ENCODE measurements around the gene CPED1. TPM values are rescaled to one million over a fixed set of nuclear protein-coding genes. Genes with fewer than 3 reads are reported as not detected.

Gene CPED1
- total RNA-seq, 1 donor from 2014 or later = not detected

DNA sequence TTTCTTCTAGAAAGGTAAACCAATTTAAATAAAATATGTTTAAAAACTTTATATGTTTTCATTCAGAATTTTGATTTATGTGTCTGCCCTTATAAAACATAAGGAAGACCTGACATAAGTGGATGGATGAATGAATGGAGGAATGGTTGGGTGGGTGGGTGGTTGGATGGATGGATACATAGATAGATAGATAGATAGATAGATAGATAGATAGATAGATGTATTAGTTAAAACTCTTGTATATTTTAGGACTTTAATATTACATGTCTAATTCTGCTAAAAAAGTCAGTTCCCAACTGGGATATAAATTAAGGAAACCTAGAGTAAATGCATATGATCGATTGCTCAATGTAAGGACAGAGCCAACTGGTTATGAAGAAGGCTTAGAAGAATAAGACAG is 184.0 kb downstream of the CPED1 start:
- Mint-ChIP-seq H3K4me3 (ENCODE audit: unreplicated experiment) (no peak overlapping the region), H3K27me3 (ENCODE audit: unreplicated experiment) (no peaks in the 10 kb centered on the region), H3K9me3 (ENCODE audit: unreplicated experiment) (no peaks in the 10 kb centered on the region), H3K36me3 (ENCODE audit: unreplicated experiment) (no peaks in the 10 kb centered on the region), H3K27ac (ENCODE audit: unreplicated experiment) (no peak overlapping the region), H3K4me1 (ENCODE audit: low read depth, unreplicated experiment) (no peaks in the 10 kb centered on the region)
- TF ChIP-seq, protein P1, sequence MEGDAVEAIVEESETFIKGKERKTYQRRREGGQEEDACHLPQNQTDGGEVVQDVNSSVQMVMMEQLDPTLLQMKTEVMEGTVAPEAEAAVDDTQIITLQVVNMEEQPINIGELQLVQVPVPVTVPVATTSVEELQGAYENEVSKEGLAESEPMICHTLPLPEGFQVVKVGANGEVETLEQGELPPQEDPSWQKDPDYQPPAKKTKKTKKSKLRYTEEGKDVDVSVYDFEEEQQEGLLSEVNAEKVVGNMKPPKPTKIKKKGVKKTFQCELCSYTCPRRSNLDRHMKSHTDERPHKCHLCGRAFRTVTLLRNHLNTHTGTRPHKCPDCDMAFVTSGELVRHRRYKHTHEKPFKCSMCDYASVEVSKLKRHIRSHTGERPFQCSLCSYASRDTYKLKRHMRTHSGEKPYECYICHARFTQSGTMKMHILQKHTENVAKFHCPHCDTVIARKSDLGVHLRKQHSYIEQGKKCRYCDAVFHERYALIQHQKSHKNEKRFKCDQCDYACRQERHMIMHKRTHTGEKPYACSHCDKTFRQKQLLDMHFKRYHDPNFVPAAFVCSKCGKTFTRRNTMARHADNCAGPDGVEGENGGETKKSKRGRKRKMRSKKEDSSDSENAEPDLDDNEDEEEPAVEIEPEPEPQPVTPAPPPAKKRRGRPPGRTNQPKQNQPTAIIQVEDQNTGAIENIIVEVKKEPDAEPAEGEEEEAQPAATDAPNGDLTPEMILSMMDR (IDR thresholded peaks at IDR 0.05; ENCODE audit: partially characterized antibody, unreplicated experiment) = no peak
- no peak for DNase-seq

DNA sequence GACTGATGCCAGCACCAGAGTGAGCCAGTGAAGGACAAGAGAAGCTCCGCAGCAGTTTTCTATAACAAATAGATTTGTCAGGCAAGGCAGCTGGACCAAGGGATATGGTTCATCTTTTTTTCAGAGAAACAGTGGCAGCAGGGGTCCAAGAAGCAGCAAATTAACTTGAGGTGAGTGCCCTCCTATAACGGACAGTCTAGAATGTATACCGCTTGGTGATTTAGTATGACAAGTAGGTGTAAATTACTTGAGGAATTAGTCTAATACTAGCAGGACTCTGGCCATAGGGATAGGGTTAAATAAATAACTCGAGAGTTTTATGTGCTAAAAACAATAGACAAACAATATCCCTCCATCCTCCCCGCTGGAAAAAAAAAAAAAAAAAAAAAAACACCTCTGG is 187.3 kb downstream of the CPED1 start:
- no peak overlapping the region for H3K4me3 Mint-ChIP-seq (ENCODE audit: unreplicated experiment)

DNA sequence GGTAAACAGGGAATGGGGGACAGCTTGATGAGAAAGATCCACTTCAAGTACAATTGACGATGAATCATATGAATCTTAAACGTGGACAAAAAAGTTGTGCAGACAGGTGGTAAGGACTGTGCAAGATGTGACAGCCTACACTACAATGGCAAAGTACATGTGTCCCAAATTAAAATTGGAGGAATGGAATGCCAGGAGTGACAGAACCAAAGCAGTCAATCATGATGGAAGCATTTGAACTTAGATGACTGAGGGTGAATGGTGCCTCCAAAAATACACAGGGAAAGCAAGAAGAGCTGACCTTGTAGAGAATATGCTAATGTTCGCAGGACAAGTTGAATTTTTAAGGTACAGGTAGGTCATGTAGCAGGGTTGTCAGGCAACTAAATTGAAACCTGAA is 189.9 kb downstream of the CPED1 start:
- no peak for DNase-seq
- no peaks in the 10 kb centered on the region for H3K27me3 Mint-ChIP-seq (ENCODE audit: unreplicated experiment)

More for the DNA sequence above, 187.3 kb downstream of the CPED1 start:
- H3K9me3 Mint-ChIP-seq (ENCODE audit: unreplicated experiment) = no peaks in the 10 kb centered on the region
- no peaks in the 10 kb centered on the region for H3K36me3 Mint-ChIP-seq (ENCODE audit: unreplicated experiment)
- no peaks in the 10 kb centered on the region for H3K4me1 Mint-ChIP-seq (ENCODE audit: low read depth, unreplicated experiment)
- no peak overlapping the region for H3K27ac Mint-ChIP-seq (ENCODE audit: unreplicated experiment)
- no peaks in the 10 kb centered on the region for H3K27me3 Mint-ChIP-seq (ENCODE audit: unreplicated experiment)
- DNase-seq = no peak
- TF ChIP-seq, protein P1 (IDR thresholded peaks at IDR 0.05; ENCODE audit: partially characterized antibody, unreplicated experiment) = no peak

DNA sequence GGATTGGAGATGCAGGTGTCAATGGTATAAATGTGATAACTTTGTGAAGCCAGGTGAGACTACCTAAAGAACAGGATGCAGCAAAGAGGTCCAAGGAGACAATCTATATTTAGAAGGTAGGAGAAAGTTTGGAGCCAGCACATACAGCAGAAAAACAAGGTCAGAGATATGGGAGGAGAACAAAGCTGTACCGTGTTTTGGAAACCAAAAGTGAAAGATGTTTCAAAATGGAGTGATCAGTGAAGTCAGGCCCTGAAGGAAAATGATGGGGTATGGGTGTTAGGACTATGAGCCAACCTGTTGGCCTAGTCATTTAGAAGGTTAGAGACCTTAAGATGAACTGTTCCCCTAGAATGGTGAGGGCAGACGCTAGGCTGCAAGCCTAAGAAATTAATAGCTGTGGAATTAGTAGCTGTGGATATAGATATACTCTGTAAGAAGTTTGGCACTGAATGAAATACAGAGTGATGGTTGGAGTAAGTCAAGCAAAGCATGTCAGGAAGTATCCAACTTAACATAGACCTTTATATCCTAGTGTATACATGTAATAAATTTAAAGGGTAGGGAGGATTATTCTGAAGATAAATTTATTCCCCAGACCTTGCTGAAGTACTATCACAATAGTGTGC is 190.5 kb downstream of the CPED1 start:
- H3K9me3 Mint-ChIP-seq (ENCODE audit: unreplicated experiment) = no peaks in the 10 kb centered on the region
- no peak for DNase-seq
- TF ChIP-seq, protein P1 (IDR thresholded peaks at IDR 0.05; ENCODE audit: partially characterized antibody, unreplicated experiment) = no peak
- H3K27me3 Mint-ChIP-seq (ENCODE audit: unreplicated experiment) = no peaks in the 10 kb centered on the region
- H3K27ac Mint-ChIP-seq (ENCODE audit: unreplicated experiment) = no peak overlapping the region
- no peaks in the 10 kb centered on the region for H3K4me1 Mint-ChIP-seq (ENCODE audit: low read depth, unreplicated experiment)
- no peak overlapping the region for H3K4me3 Mint-ChIP-seq (ENCODE audit: unreplicated experiment)
- H3K36me3 Mint-ChIP-seq (ENCODE audit: unreplicated experiment) = no peaks in the 10 kb centered on the region

More for the DNA sequence above, 189.9 kb downstream of the CPED1 start:
- TF ChIP-seq, protein P1 (IDR thresholded peaks at IDR 0.05; ENCODE audit: partially characterized antibody, unreplicated experiment) = no peak
- H3K27ac Mint-ChIP-seq (ENCODE audit: unreplicated experiment) = no peak overlapping the region
- no peaks in the 10 kb centered on the region for H3K9me3 Mint-ChIP-seq (ENCODE audit: unreplicated experiment)
- H3K4me1 Mint-ChIP-seq (ENCODE audit: low read depth, unreplicated experiment) = no peaks in the 10 kb centered on the region
- no peak overlapping the region for H3K4me3 Mint-ChIP-seq (ENCODE audit: unreplicated experiment)
- no peaks in the 10 kb centered on the region for H3K36me3 Mint-ChIP-seq (ENCODE audit: unreplicated experiment)

DNA sequence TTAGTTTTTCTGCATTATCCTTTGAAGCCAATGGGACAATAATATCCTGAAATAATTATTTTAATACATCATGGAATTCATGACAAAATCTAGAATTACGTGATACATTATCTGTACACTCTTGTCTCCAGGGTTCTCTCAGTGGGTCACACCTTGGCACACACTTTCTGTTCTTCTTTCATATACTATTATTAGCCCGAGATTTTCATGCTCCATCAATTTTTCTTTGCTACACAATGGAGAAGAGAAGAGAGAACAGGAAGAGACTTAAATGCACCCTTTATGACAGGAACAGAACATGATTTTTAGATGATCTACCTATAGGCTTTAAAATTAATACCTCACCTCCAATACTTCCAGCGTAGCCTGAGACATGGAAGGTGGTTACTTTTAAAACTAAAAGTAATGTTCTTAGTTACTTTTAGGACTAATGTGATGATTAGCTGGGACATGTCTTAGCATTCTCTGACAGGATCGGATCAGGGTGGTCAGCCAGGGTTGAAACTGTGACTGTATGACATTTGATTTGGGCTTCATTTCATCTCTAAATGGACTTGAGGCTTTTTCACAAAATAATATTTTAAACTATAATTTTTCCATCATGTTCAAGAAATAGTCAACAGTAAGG is 192.0 kb downstream of the CPED1 start:
- DNase-seq = no peak
- TF ChIP-seq, protein P1 (IDR thresholded peaks at IDR 0.05; ENCODE audit: partially characterized antibody, unreplicated experiment) = no peak
- Mint-ChIP-seq H3K36me3 (ENCODE audit: unreplicated experiment) (no peaks in the 10 kb centered on the region), H3K4me3 (ENCODE audit: unreplicated experiment) (no peak overlapping the region), H3K27me3 (ENCODE audit: unreplicated experiment) (no peaks in the 10 kb centered on the region), H3K9me3 (ENCODE audit: unreplicated experiment) (no peaks in the 10 kb centered on the region), H3K27ac (ENCODE audit: unreplicated experiment) (no peak overlapping the region), H3K4me1 (ENCODE audit: low read depth, unreplicated experiment) (no peaks in the 10 kb centered on the region)
